OCI-LY7 (cell line): ENCODE data around the gene NFIA. TPM values are rescaled to one million over a fixed set of nuclear protein-coding genes. Genes with fewer than 3 reads are reported as not detected.

Source experiments
- BruUV-seq: library from RNA; stranded (reverse); fragments of 400-500 nt; replicated peaks from 2 replicates; lab custom pipeline; 2021; lab: Mats Ljungman, UMichigan
- CTCF ChIA-PET: fragments of 300-600 bp; sonication (Branson Sonifier 250); formaldehyde crosslinking; loops from one replicate; lab custom pipeline; 2022; ENCODE audit warnings: antibody characterized with exemption; ENCODE audit not compliant: unreplicated experiment; lab: Charles Lee
- POLR2A ChIA-PET: fragments of 300-600 bp; sonication (Branson Sonifier 250); formaldehyde crosslinking; loops from one replicate; lab custom pipeline; 2022; ENCODE audit warnings: antibody characterized with exemption; lab: Charles Lee
- DNase-seq: peaks from one replicate; pipeline ENCODE4 v3.0.0-alpha.2; 2015; ENCODE audit warnings: low spot score
- H2AFZ ChIP-seq: fragments of 200-600 bp; sonication (generic), shearing (Covaris generic); 2 replicates; pipeline ENCODE4 v1.6.1; 2014; ENCODE audit warnings: mild to moderate bottlenecking, antibody characterized with exemption, low read length, moderate library complexity
- H3K27ac ChIP-seq: fragments of 200-600 bp; sonication (generic); 2 replicates; pipeline ENCODE4 v1.5.1; 2014; ENCODE audit warnings: mixed run types, low read depth, mild to moderate bottlenecking, moderate library complexity, low read length, inconsistent platforms; ENCODE audit not compliant: poor library complexity, severe bottlenecking
- H3K36me3 ChIP-seq: fragments of 200-600 bp; sonication (generic); 2 replicates; pipeline ENCODE4 v1.6.1; 2014; ENCODE audit warnings: mild to moderate bottlenecking, antibody characterized with exemption, low read length, moderate library complexity, mixed read lengths; ENCODE audit not compliant: insufficient read depth
- H3K4me1 ChIP-seq: fragments of 200-600 bp; sonication (generic); 2 replicates; pipeline ENCODE4 v1.5.1; 2014; ENCODE audit warnings: mild to moderate bottlenecking, low read length; ENCODE audit not compliant: insufficient read depth, poor library complexity, severe bottlenecking
- H3K4me2 ChIP-seq: fragments of 200-600 bp; sonication (generic); 2 replicates; pipeline ENCODE4 v1.6.1; 2014; ENCODE audit warnings: mild to moderate bottlenecking, low read length
- H3K4me3 ChIP-seq: fragments of 200-600 bp; sonication (generic); 2 replicates; pipeline ENCODE4 v1.5.1; 2014; ENCODE audit warnings: mild to moderate bottlenecking, low read depth, low read length; ENCODE audit not compliant: poor library complexity, severe bottlenecking
- H3K79me2 ChIP-seq: fragments of 200-600 bp; sonication (generic); 2 replicates; pipeline ENCODE4 v1.6.1; 2016; ENCODE audit warnings: low read depth, mild to moderate bottlenecking, low read length, moderate library complexity, mixed read lengths; ENCODE audit not compliant: insufficient read depth
- H3K9me2 ChIP-seq: fragments of 200-600 bp; sonication (generic); 2 replicates; pipeline ENCODE4 v1.6.1; 2016; ENCODE audit warnings: mild to moderate bottlenecking, low read length, mixed read lengths; ENCODE audit not compliant: insufficient read depth
- H3K9me3 ChIP-seq: fragments of 200-600 bp; sonication (generic); 2 replicates; pipeline ENCODE4 v1.6.1; 2014; ENCODE audit warnings: mild to moderate bottlenecking, mixed run types, low read length, mixed read lengths
- H4K20me1 ChIP-seq: fragments of 200-600 bp; sonication (generic); 2 replicates; pipeline ENCODE4 v1.6.1; 2014; ENCODE audit warnings: mild to moderate bottlenecking, antibody characterized with exemption, low read length, moderate library complexity, mixed read lengths; ENCODE audit not compliant: insufficient read depth
- CTCF ChIP-seq: fragments of 200-600 bp; sonication (generic); conservative IDR thresholded peaks from 2 replicates; pipeline ENCODE4 v1.5.1; 2014; ENCODE audit warnings: mild to moderate bottlenecking, antibody characterized with exemption, low read length, moderate library complexity, mixed read lengths
- EZH2phosphoT487 ChIP-seq: fragments of 200-600 bp; sonication (generic); IDR thresholded peaks from 2 replicates; pipeline ENCODE4 v1.6.1; 2018; ENCODE audit warnings: low read depth, borderline replicate concordance, mild to moderate bottlenecking, mixed run types, antibody characterized with exemption, low read length, moderate library complexity, mixed read lengths
- intact Hi-C: fragments of 100-400 bp; cut with micrococcal nuclease; formaldehyde crosslinking; loops from one replicate; pipeline ENCODE4 v1.10.0; 2022; ENCODE audit not compliant: unreplicated experiment
- total RNA-seq, 2 experiments: library from RNA; depleted of rRNA in 1 of 2; stranded (reverse); fragments of >200 nt in 1 of 2; shearing (Covaris generic) in 1 of 2; gene quantifications; 2 replicates each; pipeline ENCODE4 v1.2.3, GENCODE V29; 2014 to 2022

NFIA gene
- total RNA-seq, 2 experiments from 2014 or later = 2.8 to 18.8 TPM

DNA sequence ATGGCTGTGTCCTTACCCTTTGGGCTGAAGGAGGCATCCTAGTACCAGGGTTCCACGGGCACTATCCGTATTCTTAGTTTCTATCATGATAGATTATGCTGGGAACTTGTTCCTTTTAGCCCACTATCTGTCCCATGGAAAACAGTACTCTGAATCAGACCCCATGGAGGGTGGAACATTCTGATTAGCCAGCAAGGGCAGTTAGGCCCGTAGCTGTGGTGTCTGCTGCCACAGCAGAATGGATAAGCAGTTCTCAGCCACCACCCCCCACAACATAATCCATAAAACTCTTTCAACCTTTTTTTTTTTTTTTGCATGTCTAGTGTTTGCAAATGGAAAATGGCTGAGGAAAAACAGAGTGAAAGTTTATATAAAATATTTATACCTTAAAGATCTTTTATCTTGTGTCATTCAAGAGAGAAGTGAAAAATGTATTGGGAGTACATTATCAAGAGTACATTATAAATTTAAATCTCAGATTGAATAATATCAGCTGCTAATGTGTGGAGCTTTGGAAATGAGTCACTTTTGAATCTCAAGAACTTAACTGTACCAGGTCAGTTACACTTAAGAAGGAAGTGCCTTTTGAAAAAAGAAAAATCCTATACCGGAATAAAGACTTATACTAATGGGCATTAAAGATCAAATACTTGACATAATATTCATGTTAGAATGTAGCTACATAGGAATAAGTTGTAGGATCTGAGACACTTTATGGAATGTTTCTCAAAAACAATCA lies 80.3 kb downstream of the NFIA start:
- no peaks in the 10 kb centered on the region for H3K79me2 ChIP-seq
- H3K27ac ChIP-seq = no peak overlapping the region
- H3K36me3 ChIP-seq = no peaks in the 10 kb centered on the region
- BruUV-seq = no TSS peak
- intact Hi-C loops = no loop called here
- H3K9me2 ChIP-seq = no peaks in the 10 kb centered on the region
- TF ChIP-seq EZH2phosphoT487 (no peak), CTCF (no peak)
- ChIA-PET CTCF (no interaction called here), POLR2A (no interaction called here)
- H3K4me2 ChIP-seq = no peak overlapping the region
- DNase-seq = no peak
- peaks cover 7% of the 10 kb centered on the region; the same call in 1 of the 2 replicates for H4K20me1 ChIP-seq
- no peaks in the 10 kb centered on the region for H3K4me1 ChIP-seq
- no peaks in the 10 kb centered on the region for H3K9me3 ChIP-seq
- no peak overlapping the region for H2AFZ ChIP-seq
- no peak overlapping the region for H3K4me3 ChIP-seq

GRCh38 chr1:61163355-61163754 lies 81.0 kb downstream of the NFIA start:
- intact Hi-C loops = no loop called here
- no peak for TF ChIP-seq EZH2phosphoT487
- TF ChIP-seq CTCF = no peak
- Histone ChIP-seq H3K9me2 (no peaks in the 10 kb centered on the region), H2AFZ (no peak overlapping the region), H3K9me3 (no peaks in the 10 kb centered on the region), H3K27ac (no peak overlapping the region), H4K20me1 (peaks cover 5% of the 10 kb centered on the region; the same call in 1 of the 2 replicates), H3K79me2 (no peaks in the 10 kb centered on the region), H3K36me3 (no peaks in the 10 kb centered on the region), H3K4me3 (no peak overlapping the region), H3K4me2 (no peak overlapping the region), H3K4me1 (no peaks in the 10 kb centered on the region)
- CTCF ChIA-PET = no interaction called here
- DNase-seq = no peak
- POLR2A ChIA-PET = no interaction called here
- BruUV-seq = no TSS peak

- Histone ChIP-seq H3K27ac (no peak overlapping the region), H4K20me1 (no peaks in the 10 kb centered on the region), H3K4me2 (no peak overlapping the region), H2AFZ (no peak overlapping the region), H3K36me3 (no peaks in the 10 kb centered on the region), H3K79me2 (no peaks in the 10 kb centered on the region), H3K4me3 (no peak overlapping the region), H3K9me2 (no peaks in the 10 kb centered on the region), H3K9me3 (no peaks in the 10 kb centered on the region), H3K4me1 (no peaks in the 10 kb centered on the region)
- no peak for TF ChIP-seq CTCF
- no peak for TF ChIP-seq EZH2phosphoT487
- ChIA-PET POLR2A (interaction anchor here (0.6 to 0.9 kb wide), 3 partner anchors 9 to 144 kb away, joined by 3 to 4 read pairs (median 3); no protein-coding TSS in a partner anchor), CTCF (no interaction called here)
- no TSS peak for BruUV-seq
- DNase-seq = no peak
- intact Hi-C loops = no loop called here
Measured at GRCh38 chr1:61165402-61165801, 83.0 kb downstream of the NFIA start.
